NCI-H345 treated with DMSO at 0.1 percent for 48 hours (cell line): ENCODE data around the gene CLCNKA.
"Not testable (repeated sequence)": the region's sequence is repeated elsewhere in the genome, so short reads cannot be mapped to it uniquely, and the experiment has no call there.

Experiments used
- DNase-seq: peaks from one replicate; lab custom pipeline; 2025; ENCODE audit not compliant: unreplicated experiment; lab: John Stamatoyannopoulos, UW

CLCNKA gene

GRCh38 chr1:16061989-16062686 is 40.3 kb downstream of the CLCNKA start:
- not testable (repeated sequence) for DNase-seq

- not testable (repeated sequence) for DNase-seq
These were observed 40.8 kb downstream of the CLCNKA start for GRCh38 chr1:16062687-16063075.

- DNase-seq: no peak
These were observed 41.5 kb downstream of the CLCNKA start for GRCh38 chr1:16063226-16063829.

- DNase-seq: no peak
These were observed 42.1 kb downstream of the CLCNKA start for GRCh38 chr1:16063921-16064320.

GRCh38 chr1:16064536-16065268 is 42.9 kb downstream of the CLCNKA start:
- no peak for DNase-seq

- DNase-seq: no peak
These were observed 43.4 kb downstream of the CLCNKA start for GRCh38 chr1:16065269-16065576.

- no peak for DNase-seq
These were observed 44.4 kb downstream of the CLCNKA start for GRCh38 chr1:16066245-16066644.

GRCh38 chr1:16067127-16067768 is 45.4 kb downstream of the CLCNKA start:
- DNase-seq: no peak

- DNase-seq: no peak
These were observed 46.1 kb downstream of the CLCNKA start for GRCh38 chr1:16067933-16068332.

- DNase-seq: no peak
These were observed 46.8 kb downstream of the CLCNKA start for GRCh38 chr1:16068356-16069270.

GRCh38 chr1:16070640-16071355 is 49.0 kb downstream of the CLCNKA start:
- DNase-seq: no peak

- DNase-seq: no peak
These were observed 49.8 kb downstream of the CLCNKA start for GRCh38 chr1:16071614-16072013.

GRCh38 chr1:16072095-16072494 is 50.3 kb downstream of the CLCNKA start:
- DNase-seq: no peak

GRCh38 chr1:16072616-16073484 is 51.0 kb downstream of the CLCNKA start:
- no peak for DNase-seq

- DNase-seq: no peak
These were observed 51.8 kb downstream of the CLCNKA start, which contains the start of gene FAM131C for GRCh38 chr1:16073490-16074119. Gene FAM131C, minus strand, starts transcription at chr1:16073651. Its CDS starts 209 bp downstream, at chr1:16073442.

GRCh38 chr1:16074217-16074616 is 52.4 kb downstream of the CLCNKA start:
- no peak for DNase-seq

GRCh38 chr1:16075337-16076030 is 53.6 kb downstream of the CLCNKA start:
- no peak for DNase-seq
